ENCODE data around the gene POMP. TPM values are rescaled to one million over a fixed set of nuclear protein-coding genes. Genes with fewer than 3 reads are reported as not detected.

The POMP gene
- total and polyA plus RNA-seq, 8 donors = 57.3 to 82.7 (median 64.6) TPM

DNA sequence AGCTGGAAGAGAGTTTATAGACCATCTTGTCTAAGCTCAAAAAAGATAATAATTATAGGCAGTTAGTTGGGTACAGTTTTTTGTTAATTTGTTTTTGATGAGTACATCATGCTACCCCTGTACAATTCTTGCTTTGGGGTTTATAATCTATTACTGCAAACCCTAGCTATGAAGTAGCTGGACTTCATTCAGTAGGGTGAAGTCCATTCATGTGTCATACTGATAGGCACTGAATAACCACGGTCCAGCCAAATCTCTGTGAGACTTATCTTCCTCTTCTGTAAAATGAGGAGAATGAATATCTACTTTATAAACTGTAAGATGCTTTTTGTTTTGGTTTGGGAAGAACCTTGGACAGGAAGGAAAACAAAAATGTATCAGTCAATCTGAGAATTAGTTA, 40.3 kb downstream of the POMP start:
- H3K4me1 ChIP-seq = no peaks in the 10 kb centered on the region
- H3K36me3 ChIP-seq = peaks cover 0 to 42% of the 10 kb centered on the region in 2 donors
- intact Hi-C loops (cut with DNase I) = no loop called here
- TF ChIP-seq CTCF (IDR thresholded peaks at IDR 0.05) = no peak
- DNase-seq (no peak), ATAC-seq (no peak)
- no peak overlapping the region for H3K27ac ChIP-seq
- H3K4me3 ChIP-seq = no peak overlapping the region
- H3K27me3 ChIP-seq = no peaks in the 10 kb centered on the region
- no peaks in the 10 kb centered on the region for H3K9me3 ChIP-seq

DNA sequence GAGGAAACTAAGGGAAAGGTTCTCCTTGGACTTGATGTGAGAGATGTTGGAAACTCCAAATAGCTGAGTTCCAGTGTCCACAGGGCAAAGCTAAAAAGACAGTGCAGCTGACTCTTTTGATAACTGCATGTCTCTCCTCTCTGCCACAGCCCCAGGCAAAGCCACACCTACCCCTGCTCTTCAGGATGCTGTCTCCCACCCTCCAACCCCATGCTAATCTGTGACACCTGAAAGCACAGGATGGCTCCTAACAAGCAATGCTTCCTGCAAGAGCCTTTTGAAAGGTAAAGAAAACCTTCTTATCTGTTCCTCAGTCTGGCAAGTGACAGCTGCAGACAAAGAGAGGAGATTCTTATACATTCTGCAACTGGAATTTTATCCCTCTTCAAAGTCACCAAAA, 45.4 kb downstream of the POMP start:
- no peak overlapping the region for H3K4me3 ChIP-seq
- H3K27ac ChIP-seq = no peak overlapping the region
- no peaks in the 10 kb centered on the region for H3K27me3 ChIP-seq
- H3K4me1 ChIP-seq = peaks cover 0 to 10% of the 10 kb centered on the region in 2 donors
- DNase-seq (no peak), ATAC-seq (no peak)
- no peak for TF ChIP-seq CTCF (IDR thresholded peaks at IDR 0.05)
- H3K9me3 ChIP-seq = no peaks in the 10 kb centered on the region
- H3K36me3 ChIP-seq = peaks cover 0 to 34% of the 10 kb centered on the region in 2 donors
- intact Hi-C loops (cut with DNase I) = no loop called here

DNA sequence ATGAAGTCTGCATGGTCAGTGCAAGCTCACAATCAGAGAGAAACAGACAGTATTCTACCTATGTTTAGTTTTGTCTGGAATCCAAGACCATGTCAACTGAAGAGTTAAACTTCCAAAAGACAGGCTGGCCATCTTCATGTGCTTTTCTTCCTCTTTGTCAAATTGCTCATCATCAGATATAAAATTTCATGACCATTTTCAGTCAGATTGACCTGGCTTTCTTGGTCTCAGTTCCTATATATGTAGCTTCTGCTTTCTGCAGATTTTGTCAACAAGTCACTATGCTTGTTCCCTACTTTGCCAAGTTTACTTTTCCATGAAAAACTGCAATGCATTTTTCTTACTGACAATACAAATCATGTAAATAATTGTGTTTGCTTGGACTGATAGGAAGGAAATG, 46.0 kb downstream of the POMP start:
- DNase-seq = no peak
- H3K27me3 ChIP-seq = no peaks in the 10 kb centered on the region
- peak; percentile 13 for ATAC-seq

DNA sequence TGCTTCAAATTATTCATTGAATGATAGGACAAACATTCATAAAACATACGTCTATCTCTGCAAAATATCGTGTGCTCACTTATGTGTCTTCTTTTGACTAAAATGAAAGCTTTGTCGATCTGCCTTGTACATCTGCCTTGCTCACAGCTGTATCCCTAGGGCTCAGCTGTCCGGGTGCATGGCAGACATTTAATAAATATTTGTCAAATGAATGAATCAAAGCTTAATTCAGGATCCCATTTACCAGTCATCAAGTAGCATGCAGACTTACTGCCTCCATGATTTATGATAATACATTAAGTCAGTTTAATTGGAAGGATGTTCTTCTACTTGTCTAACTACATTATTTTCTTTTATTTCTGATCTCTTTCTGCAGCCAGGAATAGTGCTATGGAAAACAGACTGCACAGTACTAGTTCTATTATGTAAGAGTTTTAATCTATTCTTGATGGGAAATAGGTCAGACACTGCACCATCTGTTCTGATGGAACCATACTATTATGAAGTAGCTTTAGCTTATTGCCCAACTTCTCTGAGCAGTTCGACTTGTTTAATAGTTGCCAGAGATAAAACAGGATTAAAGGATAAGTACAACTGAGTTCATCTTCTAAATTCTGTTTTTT, 46.6 kb downstream of the POMP start:
- no peak for TF ChIP-seq CTCF (IDR thresholded peaks at IDR 0.05)
- DNase-seq = peak in 2 of 4 donors; percentile 49 to 71
- no peak for ATAC-seq
- Histone ChIP-seq H3K9me3 (no peaks in the 10 kb centered on the region), H3K4me1 (peaks cover 0 to 10% of the 10 kb centered on the region in 2 donors), H3K4me3 (no peak overlapping the region), H3K36me3 (peaks cover 0 to 28% of the 10 kb centered on the region in 2 donors), H3K27ac (no peak overlapping the region), H3K27me3 (no peaks in the 10 kb centered on the region)
- intact Hi-C loops (cut with DNase I) = no loop called here

More for the DNA sequence above, 46.0 kb downstream of the POMP start:
- no peak overlapping the region for H3K27ac ChIP-seq
- peaks cover 0 to 34% of the 10 kb centered on the region in 2 donors for H3K36me3 ChIP-seq
- intact Hi-C loops (cut with DNase I) = no loop called here
- no peaks in the 10 kb centered on the region for H3K9me3 ChIP-seq
- no peak overlapping the region for H3K4me3 ChIP-seq
- peaks cover 0 to 10% of the 10 kb centered on the region in 2 donors for H3K4me1 ChIP-seq
- TF ChIP-seq CTCF (IDR thresholded peaks at IDR 0.05) = no peak

- ATAC-seq (peak; percentile 64), DNase-seq (peak in 1 of 4 donors; percentile 17)
- no peak overlapping the region for H3K4me3 ChIP-seq
- H3K4me1 ChIP-seq = peaks cover 0 to 10% of the 10 kb centered on the region in 2 donors
- no peak overlapping the region for H3K27ac ChIP-seq
- intact Hi-C loops (cut with DNase I) = no loop called here
- TF ChIP-seq CTCF (IDR thresholded peaks at IDR 0.05) = no peak
- H3K27me3 ChIP-seq = no peaks in the 10 kb centered on the region
- peaks cover 0 to 8% of the 10 kb centered on the region in 2 donors for H3K36me3 ChIP-seq
- H3K9me3 ChIP-seq = no peaks in the 10 kb centered on the region
Measured at GRCh38 chr13:28707629-28708427, 48.9 kb downstream of the POMP start.
